Epithelial cell of prostate (primary cell): ENCODE measurements around the gene OR1L6.

Experiments
- DNase-seq: peaks from one replicate; pipeline ENCODE4 v3.0.0-alpha.2; 2011; ENCODE audit warnings: low read depth, low spot score
- H3K27ac ChIP-seq: fragments of 450-650 bp; 2 replicates; pipeline ENCODE4 v1.5.1; 2017; ENCODE audit warnings: mild to moderate bottlenecking

The OR1L6 gene

DNA sequence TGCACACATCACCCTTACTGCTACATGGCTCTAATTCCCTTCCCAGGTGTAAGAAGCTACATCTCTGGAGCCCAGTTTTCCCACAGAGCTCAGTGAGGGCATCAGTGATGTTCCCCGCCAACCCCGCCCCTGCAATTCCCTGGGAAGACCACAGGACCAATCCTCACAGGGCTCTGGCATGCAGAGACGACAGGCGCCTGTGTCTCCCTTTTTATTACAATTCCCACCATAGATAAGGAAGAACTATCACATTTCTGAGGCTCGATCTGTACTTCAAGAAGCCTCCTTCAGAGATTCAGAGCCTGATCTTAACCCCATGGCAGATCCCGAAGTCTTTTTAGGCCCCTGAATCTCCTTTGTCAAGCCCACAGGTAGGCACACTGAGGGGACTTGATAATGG is at the start of gene OR1L6:
Gene OR1L6, plus strand, starts transcription at position 301 of the 400 bp plus-strand sequence. CDS start 7,545 bp downstream, outside the sequence.
- DNase-seq, result no peak
- H3K27ac ChIP-seq, result no peak within 1 kb of the TSS

DNA sequence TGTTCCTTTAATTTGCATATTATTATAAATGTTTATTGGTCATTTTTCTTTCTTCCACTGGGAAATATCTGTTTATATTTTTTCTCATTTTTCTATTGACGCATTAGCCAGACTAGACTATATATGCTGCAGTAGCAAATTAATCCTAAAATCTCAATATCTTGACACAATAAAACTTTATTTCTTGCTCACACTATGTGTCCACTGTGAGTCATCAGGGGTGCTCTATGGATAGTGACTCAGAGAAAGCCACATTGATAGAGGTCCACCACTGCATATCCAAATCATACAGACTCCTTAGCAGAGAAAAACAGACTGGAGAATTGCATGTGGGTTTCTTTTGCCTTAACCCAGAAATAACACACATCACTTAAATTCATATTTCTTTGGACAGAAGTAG is 46.4 kb upstream of the OR1L6 start:
- H3K27ac ChIP-seq, result no peak overlapping the region
- no peak for DNase-seq

GRCh38 chr9:122718038-122718437 is 24.1 kb upstream of the OR1L6 start:
- H3K27ac ChIP-seq, result no peak overlapping the region
- DNase-seq, result no peak

DNA sequence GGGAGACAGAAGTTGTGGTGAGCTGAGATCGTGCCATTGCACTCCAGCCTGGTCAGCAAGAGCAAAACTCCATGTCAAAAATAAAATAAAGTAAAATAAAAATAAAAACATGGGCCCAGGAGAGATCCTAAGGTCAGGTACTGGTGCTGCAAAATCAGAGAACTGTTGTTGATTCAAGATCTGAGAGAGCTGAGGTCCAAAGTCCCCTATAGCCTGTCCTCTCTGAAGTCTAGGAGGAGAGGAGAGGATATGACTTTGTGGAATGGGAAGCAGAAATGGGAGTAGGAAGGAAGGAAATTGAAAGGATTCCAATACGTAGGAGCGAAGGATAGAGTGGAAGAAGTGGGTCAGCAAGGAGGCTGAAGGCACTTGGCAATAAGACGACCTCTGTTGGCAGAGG is 22.9 kb upstream of the OR1L6 start:
- DNase-seq, result no peak
- no peak overlapping the region for H3K27ac ChIP-seq

- H3K27ac ChIP-seq, result no peak within 1 kb of the TSS
- no peak for DNase-seq
Observed at GRCh38 chr9:122723690-122724089, 18.4 kb upstream of the OR1L6 start, which contains the start of gene OR1L4. Gene OR1L4, plus strand, starts transcription at chr9:122723990. Its CDS starts 0 bp downstream, at chr9:122723990.

- no peak overlapping the region for H3K27ac ChIP-seq
- no peak for DNase-seq
Observed at GRCh38 chr9:122754825-122755224, 12.7 kb downstream of the OR1L6 start.

DNA sequence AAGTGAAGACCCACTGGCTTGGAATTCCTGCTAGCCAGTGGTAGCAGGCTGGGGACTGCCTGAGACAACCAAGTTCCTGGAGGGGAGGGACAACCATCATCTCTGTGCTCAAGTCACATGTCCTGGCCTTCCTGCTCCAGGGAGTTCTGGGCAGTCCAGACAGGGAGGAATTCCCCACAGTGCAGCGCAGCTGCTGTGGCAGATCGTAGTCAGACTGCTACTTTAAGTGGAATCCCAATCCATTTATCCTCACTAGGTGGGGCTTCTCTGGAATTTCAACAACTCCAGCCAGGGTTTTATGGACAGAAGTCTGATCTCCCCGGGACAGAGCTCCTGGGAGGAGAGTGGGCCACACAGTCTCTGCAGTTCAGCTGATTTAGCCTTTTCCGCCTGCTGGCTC is 25.7 kb downstream of the OR1L6 start:
- no peak for DNase-seq
- H3K27ac ChIP-seq, result no peak overlapping the region

- H3K27ac ChIP-seq, result no peak overlapping the region
- DNase-seq, result no peak
Observed at GRCh38 chr9:122777052-122777451, 34.9 kb downstream of the OR1L6 start.

DNA sequence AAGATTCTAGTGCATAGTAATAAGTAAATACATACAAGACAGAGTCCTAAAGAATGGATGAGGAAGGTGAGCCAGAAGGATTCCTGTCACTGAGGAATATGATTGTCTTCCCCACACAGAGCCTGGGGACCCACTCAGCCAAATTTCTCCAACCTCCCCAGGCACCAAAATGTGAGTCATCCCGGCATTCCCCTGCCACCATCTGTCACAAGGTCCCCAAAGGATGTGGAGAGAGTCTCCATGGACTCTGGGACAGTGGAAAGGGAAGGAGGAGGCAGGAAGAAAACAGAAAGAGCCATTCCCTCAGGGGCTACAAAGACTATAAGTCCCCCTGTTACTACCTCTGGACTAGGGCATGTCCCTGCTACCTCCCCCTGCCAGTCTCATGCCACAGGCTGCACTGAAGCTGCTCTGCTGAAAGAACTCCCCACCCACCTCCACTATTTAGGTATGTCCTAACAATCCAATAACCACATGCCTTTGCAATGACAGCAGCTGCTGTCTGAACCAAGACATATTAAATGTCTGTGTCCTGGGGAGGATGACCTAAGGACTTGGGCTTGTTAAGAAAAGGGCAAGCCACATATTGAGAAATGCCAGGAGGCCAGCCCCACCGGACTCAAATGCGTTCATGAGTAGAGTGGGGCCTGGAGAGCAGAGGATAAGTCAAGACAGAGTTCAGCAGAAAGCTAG is 36.0 kb downstream of the OR1L6 start:
- DNase-seq, result peak; percentile 16

DNA sequence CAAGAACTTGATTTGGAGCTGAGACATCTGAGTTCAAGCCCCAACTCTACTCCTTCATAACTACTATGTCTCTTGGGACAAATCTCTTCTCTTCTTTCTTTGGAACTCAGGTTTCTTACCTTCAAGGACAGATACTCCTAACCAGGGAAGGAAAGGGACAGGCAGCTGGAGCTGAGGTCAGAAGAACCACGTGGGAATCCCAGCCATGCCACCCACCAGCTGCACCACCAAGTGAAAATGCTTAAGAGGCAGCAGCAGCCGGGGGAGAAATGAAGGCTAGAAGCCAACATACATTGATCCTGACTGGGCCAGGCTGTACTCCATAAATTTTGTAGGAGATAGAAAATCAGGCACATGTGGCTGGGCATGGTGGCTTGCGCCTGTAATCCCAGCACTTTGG is 37.1 kb downstream of the OR1L6 start:
- H3K27ac ChIP-seq, result no peak overlapping the region
- no peak for DNase-seq

More for the DNA sequence above, 36.0 kb downstream of the OR1L6 start:
- peak overlapping the region; percentile 3 for H3K27ac ChIP-seq

DNA sequence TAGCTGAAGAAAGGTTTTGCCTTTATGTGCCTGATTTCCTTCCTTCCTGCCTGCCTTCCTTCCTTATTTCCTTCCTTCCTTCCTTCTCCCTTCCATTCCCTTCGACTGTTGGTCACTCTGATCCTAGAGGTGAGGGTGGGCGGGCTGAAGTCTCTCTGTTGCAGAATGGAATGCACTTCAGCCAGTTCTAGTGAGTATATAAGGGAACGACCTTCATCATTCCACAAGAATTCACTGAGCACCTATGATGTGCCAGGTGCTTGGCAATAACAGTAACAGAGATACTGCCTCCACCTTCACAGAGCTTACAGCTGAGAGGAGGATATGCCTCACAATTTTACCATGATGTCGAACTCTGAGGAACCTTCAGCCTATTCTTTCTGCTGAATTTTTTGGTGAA is 37.9 kb downstream of the OR1L6 start:
- no peak for DNase-seq
- no peak overlapping the region for H3K27ac ChIP-seq

- no peak for DNase-seq
- no peak overlapping the region for H3K27ac ChIP-seq
Observed at GRCh38 chr9:122781671-122782070, 39.6 kb downstream of the OR1L6 start.

GRCh38 chr9:122785269-122785668 is 43.2 kb downstream of the OR1L6 start:
- no peak for DNase-seq
- H3K27ac ChIP-seq, result no peak overlapping the region

GRCh38 chr9:122786338-122786737 is 44.2 kb downstream of the OR1L6 start:
- H3K27ac ChIP-seq, result no peak overlapping the region
- no peak for DNase-seq

DNA sequence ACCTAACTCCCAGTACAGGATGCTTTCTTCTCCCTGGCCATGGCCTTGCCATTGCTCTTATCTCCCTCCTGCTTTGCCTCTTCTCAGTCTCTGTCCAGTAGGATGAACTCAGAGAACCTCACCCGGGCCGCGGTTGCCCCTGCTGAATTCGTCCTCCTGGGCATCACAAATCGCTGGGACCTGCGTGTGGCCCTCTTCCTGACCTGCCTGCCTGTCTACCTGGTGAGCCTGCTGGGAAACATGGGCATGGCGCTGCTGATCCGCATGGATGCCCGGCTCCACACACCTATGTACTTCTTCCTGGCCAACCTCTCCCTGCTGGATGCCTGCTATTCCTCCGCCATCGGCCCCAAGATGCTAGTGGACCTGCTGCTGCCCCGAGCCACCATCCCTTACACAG is 46.7 kb downstream of the OR1L6 start, which contains the start of gene OR5C1:
Gene OR5C1, plus strand, starts transcription at position 103 of the 400 bp plus-strand sequence. Its CDS starts 0 bp downstream, at position 103.
- DNase-seq, result no peak
- no peak within 1 kb of the TSS for H3K27ac ChIP-seq

DNA sequence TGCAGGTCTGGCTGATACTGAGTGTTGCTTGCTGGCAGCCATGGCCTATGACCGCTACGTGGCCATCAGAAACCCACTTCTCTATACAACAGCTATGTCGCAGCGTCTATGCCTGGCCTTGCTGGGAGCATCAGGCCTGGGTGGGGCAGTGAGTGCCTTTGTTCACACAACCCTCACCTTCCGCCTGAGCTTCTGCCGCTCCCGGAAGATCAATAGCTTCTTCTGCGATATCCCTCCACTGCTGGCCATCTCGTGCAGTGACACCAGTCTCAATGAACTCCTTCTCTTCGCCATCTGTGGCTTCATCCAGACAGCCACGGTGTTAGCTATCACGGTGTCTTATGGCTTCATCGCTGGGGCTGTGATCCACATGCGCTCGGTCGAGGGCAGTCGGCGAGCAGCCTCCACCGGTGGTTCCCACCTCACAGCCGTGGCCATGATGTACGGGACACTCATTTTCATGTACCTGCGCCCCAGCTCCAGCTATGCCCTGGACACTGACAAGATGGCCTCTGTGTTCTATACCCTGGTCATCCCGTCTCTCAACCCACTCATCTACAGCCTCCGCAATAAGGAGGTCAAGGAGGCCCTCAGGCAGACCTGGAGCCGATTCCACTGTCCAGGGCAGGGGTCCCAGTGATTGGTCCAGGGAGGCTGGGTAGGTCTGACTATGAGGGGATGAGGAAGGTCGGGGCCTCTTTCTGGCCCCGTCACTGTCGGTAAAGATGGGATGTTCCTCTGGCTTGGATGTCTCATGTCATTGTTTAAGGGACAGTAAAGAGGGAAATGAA is 47.3 kb downstream of the OR1L6 start:
- DNase-seq, result no peak

GRCh38 chr9:122791872-122792669 is 50.0 kb downstream of the OR1L6 start:
- H3K27ac ChIP-seq, result no peak overlapping the region
- DNase-seq, result no peak

More for the DNA sequence above, 47.3 kb downstream of the OR1L6 start:
- no peak overlapping the region for H3K27ac ChIP-seq

DNA sequence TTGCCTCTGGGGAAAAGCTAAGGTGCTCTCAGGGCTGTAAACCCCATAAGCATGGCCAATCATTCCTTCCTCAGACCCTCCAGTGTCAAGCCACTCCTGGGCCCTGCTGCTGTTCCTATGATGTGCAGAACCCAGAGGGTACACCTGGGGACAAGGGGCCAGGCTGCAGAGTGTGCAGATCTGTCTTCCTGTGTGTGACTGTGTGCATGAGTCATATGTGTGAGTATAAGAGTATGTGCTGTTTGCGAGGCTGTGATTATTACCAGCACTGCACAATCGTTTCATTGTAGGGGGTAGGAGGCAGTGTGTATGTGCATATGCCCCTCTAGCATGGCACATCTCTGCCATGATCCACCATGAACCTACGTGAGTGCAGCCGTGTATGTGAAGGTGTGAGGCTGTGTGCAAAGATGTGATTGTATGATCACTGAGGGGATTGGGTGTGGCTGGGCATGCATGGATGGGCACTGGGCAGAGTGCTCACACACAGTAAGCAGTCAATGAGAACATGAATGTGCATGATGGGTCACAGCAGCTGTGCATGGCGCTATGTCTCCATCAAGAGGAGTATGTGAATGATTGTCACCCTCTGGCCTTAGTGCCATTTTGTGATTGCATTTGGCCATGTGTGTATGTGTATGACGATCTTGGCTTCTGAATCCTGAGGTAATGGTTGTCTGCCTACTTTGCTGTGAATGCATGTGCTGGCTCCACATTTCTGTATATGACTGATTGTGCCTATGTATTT is 55.4 kb downstream of the OR1L6 start:
- DNase-seq, result no peak
- H3K27ac ChIP-seq, result no peak overlapping the region
